HG03354 (cell line): Measurements from ENCODE around the gene IL10RA.
A peak's percentile ranks its signal among the peaks of the same experiment; 100 is the strongest.
"Not testable (repeated sequence)": the region's sequence is repeated elsewhere in the genome, so short reads cannot be mapped to it uniquely, and the experiment has no call there.

Experiments used
- ATAC-seq: cut with Tn5 transposase; IDR thresholded peaks from one replicate; pipeline ENCODE4 v1.9.1; 2021; ENCODE audit warnings: mild to moderate bottlenecking; ENCODE audit not compliant: unreplicated experiment, poor library complexity, severe bottlenecking

IL10RA gene

GRCh38 chr11:118004543-118005223 lies 18.5 kb downstream of the IL10RA start:
- no peak for ATAC-seq

GRCh38 chr11:118005224-118006152 lies 19.3 kb downstream of the IL10RA start:
- no peak for ATAC-seq

- no peak for ATAC-seq
Measured at GRCh38 chr11:118006153-118006534, 19.9 kb downstream of the IL10RA start.

GRCh38 chr11:118007040-118007439 lies 20.8 kb downstream of the IL10RA start:
- ATAC-seq: no peak

GRCh38 chr11:118007563-118008270 lies 21.5 kb downstream of the IL10RA start:
- ATAC-seq: not testable (repeated sequence)

- no peak for ATAC-seq
Measured at GRCh38 chr11:118008271-118008911, 22.2 kb downstream of the IL10RA start.

GRCh38 chr11:118009864-118010737 lies 23.9 kb downstream of the IL10RA start:
- peak; percentile 0 for ATAC-seq

- peak; percentile 78 for ATAC-seq
Measured at GRCh38 chr11:118010738-118011461, 24.7 kb downstream of the IL10RA start.

GRCh38 chr11:118012083-118012669 lies 26.0 kb downstream of the IL10RA start:
- ATAC-seq: no peak

- no peak for ATAC-seq
Measured at GRCh38 chr11:118014022-118014421, 27.8 kb downstream of the IL10RA start.

- ATAC-seq: no peak
Measured at GRCh38 chr11:118015385-118015841, 29.2 kb downstream of the IL10RA start.

- ATAC-seq: no peak
Measured at GRCh38 chr11:118016104-118016503, 29.9 kb downstream of the IL10RA start.

- no peak for ATAC-seq
Measured at GRCh38 chr11:118017111-118017510, 30.9 kb downstream of the IL10RA start.

- ATAC-seq: no peak
Measured at GRCh38 chr11:118017631-118018315, 31.6 kb downstream of the IL10RA start.

GRCh38 chr11:118018401-118018800 lies 32.2 kb downstream of the IL10RA start:
- ATAC-seq: no peak

GRCh38 chr11:118021146-118021545 lies 35.0 kb downstream of the IL10RA start:
- no peak for ATAC-seq

GRCh38 chr11:118027694-118028093 lies 41.5 kb downstream of the IL10RA start:
- no peak for ATAC-seq
